NCI-H446 (cell line): ENCODE measurements around the gene YWHAB.
A peak's percentile ranks its signal among the peaks of the same experiment; 100 is the strongest.
"Not testable (repeated sequence)": the region's sequence is repeated elsewhere in the genome, so short reads cannot be mapped to it uniquely, and the experiment has no call there.

Source experiments
- DNase-seq, 2 experiments: peaks; one replicate each; lab custom pipeline; 2025; lab: John Stamatoyannopoulos, UW

The YWHAB gene

DNA sequence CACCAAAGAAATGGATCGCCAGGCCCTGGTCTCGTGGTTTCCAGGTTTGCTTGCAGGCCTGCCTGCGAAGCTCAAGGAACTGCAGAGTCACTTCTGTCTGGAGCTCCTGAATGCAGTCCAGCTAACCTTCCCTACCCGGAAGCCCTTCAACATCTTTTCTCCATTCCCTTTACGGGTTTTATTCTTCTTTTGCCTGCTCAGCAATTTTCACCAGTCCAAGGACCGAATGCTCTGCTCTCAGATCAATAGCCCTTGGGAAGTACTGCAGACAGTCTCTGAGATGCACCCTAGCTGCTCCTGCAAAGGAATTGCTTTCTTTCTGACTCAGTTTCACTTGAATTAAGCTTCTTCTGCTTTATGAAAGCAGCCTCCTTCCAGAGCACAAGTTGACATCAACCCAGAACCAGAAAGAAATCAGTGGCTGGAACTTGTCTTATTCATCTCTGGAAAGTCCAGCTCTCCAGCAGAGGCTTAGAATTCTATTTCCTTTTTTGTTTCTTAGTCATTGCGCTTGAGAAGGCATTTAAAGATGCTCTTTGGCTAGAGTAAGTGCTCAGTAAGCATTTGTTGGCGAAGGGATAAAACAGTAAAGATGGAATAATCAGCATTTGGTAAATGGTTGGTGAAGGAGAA lies 18.7 kb upstream of the YWHAB start:
- no peak for DNase-seq

DNA sequence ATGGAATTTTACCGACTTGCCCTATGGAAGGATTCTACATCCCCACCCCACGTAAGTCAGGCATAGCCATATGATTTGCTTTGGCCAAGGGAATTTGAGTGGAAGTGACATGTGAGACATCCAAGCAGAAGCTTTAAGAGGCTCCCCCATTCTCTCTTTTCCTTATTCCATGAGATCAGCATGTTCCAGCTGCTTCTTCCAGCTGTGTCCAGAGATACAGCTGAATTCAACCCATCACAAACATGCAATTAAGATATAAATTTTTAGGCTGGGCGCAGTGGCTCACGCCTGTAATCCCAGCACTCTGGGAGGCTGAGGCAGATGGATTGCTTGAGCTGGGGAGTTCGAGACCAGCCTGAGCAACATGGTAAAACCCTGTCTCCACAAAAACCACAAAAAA lies 16.0 kb upstream of the YWHAB start:
- DNase-seq: no peak

DNA sequence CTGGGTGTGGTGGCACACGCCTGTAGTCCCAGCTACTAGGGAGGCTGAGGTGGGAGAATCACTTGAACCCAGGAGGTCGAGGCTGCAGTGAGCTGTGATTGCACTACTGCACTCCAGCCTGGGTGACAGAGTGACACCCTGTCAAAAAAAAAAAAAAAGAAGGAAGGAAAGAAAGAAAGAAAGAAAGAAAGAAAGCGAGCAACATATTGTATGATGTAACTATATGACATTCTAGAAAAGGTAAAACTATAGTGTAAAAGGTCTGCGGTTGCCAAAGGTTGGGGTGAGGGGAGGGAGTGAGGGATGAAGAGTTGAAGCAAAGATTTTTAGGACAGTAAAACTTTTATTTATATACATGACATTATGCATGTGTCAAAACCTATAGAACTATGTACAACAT lies 3.1 kb upstream of the YWHAB start:
- DNase-seq: not testable (repeated sequence)

DNA sequence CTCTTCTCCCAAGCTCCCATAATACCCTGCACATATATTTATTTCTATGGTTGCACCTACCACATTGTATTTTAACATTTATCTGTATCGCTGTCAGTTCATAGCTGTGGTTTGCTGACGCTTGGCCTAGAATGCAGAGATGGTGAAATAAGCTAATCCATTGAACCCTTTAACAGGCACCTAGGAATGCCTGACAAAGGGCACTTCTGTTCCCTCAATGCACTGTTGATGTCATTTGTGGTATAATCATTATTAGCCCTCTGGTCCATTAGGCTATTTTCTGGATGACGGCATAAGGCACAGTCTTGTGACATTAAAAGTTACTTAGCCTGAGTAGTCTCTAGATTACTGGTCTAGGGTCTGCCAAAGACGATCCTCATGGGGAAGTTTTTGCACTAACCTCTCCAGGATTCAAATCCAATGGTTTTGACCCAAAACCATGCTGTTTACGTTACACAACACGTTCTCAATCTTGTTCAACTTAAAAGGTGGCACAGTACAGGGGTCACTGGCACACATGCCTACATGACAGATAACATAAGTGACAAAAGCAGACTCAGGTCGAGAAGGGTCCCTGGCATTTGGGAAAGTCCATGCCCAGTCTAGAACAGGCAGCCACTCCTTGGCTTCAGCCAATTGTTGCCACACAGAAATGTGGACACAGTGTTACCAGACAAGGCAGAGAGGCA lies 2.1 kb upstream of the YWHAB start:
- DNase-seq: no peak

DNA sequence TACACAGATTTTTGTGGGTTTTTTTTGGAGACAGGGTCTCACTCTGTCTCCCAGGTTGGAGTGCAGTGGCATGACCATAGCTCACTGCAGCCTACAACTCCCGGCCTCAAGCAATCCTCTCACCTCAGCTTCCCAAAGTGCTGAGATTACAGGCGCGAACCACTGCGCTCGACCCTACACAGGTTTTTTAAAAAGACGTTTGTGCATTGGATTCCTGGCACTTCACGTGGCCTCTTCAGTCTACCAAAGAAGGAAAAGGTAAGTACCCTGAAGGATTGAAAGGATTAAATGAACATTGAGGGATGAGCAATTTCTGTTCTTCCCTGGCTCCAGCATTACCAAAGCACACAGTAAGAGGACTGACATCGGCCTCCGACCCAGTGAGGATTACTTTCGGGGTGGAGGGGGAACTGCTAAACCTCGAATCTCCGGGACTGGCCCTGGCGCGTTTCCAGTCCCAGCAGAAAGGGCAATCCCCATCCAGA lies 556 bp upstream of the YWHAB start:
- no peak for DNase-seq

DNA sequence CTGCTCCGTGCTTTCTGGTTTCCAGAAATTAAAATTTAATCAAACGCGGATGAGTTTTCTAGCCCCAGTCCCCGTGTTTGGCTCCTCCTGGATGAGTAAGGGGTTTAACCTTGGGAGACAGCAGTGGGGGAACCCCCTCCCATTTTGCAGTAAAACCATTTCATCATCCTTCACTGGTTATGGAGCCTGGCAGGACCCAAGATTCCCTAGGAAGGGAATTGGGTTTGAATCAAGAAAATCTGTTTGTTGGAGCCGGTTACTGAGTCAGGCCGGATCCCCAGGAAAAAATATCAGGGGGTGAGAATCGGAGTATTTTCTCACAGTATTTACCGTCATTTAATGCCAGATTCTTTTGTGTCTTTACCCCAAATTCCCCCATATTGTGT lies 754 bp downstream of the YWHAB start:
- DNase-seq: no peak

DNA sequence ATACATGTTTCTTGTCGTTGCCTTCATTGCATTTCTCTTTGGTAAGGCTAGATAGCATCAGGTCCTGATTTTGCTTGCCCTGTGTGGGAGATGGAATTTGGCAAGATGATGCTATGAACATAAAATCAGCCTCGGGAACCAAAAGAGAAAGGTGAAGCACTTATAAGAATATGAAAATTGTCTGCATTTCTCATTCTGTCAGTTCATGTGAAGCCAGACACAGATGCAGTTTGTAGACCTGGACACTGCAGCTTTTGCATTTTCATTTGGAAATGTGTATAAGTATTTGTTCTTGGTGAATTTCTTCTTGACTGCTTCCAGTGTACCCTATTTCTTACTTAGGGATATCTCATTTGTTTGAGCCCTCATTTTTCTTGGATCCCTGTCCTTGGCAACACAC lies 1.3 kb downstream of the YWHAB start:
- DNase-seq: no peak

DNA sequence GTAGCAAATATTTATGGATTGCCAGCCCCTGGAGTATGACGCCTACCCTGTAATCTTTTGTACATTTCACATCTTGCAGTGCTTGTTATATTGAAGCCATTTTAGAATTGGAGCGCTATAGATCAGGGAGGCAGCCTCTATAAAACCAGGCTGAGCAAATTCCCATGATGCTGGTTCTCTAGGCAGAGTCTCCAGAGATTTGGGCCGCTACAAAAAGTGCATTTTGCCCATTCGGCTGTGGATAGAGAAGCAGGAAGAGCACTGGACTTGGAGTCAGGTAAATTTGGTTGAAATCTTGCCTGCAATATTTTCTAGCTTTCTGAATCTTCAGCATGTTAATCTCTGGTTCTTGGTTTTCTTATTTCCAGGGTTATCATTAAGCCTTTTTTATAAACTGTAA lies 2.0 kb downstream of the YWHAB start:
- DNase-seq: no peak

DNA sequence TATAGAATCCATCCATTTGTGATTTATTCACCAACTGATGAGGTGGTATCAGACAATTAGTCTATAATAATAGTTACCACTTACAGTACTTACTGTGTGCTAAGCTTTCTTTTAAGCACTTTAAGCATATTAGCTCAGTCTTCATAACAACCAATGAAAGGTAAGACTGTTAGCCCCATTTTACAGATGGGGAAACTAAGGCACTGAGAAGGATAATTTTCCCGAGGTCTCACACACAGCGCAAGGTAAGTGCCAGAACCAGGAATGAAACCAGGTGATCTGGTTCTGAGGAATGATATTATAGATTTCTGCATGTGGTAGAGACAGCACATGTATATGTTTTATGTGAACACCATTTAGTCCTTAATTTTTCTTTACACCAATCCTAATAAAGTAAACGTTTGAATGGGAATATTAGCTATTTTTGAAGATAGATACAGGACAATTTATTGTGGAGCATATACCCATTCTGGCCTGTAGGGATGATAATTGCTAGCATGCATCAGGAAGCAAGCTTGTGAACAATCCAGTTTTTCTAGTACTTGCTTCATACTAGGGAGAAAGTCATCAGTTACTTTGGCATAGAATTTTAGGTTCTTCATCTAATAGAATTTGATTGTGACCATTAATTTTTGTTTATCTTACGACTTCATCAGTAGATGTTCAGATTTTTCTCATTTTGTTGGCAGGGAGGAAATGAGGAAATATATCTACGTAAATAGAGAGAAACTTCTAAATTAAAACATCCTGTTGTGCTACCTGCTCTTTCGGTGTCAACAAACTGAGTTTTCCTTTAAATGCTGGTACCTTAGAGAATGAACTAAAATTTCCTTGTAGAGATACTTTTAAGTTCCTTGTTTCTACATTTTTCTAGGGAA lies 3.0 kb downstream of the YWHAB start:
- DNase-seq: peak in 1 of 2 experiments; percentile 15

DNA sequence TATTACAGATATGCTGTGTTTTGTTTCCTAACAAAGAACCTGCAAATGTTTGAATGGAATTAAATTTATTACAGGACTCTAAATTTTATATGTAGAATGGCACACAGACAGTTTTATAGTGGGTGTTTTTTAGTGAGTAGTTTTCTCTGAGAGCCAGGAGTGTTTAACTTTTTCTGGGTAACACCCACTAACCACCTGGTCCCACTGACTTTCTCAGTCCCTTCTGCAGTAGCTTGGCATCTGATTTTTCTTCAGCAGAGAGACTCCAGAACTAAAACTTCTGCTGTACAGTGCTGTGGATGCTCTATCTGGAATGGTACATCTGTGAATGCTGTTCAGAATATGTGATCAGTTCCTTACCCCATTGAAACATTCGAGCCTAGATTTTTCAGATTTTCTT lies 6.3 kb downstream of the YWHAB start:
- DNase-seq: no peak

DNA sequence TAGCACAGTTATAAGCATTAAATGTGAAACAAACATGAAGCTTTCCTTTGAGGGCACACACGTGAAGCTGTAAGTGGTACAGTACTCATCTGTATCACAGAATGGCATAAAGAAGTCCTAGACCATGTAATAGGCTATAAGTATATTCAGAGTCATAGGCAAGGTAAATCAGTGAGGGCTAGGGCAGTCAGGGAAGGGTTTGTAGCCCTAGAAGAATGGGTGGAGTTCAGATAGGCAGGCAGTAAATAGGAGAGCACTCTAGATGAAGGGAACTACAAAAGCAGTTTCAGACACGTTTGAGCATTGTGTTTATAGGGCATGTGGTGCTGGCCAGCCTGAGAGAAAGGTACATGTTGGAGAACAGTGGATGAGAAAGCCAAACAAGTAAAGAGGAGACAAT lies 9.5 kb downstream of the YWHAB start:
- DNase-seq: no peak

DNA sequence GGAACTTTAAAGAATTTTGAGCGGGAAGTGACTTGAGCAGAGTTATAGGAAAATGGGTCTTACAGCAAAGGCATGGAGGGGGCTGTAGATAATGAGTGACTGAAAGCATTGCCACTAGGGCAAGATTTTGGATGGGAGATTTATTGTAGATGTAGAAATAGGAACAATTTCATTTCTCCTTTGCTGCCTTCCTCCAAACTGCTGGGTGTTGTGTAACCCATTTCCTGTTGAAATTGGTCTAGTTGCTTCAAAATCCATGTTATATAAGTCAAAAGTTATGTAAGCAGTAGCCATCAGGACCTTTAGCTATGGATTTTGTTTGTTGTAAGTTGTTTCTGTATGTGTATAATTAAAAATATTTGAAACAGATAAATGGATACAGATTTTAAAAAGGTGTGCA lies 11.1 kb downstream of the YWHAB start:
- DNase-seq: no peak

DNA sequence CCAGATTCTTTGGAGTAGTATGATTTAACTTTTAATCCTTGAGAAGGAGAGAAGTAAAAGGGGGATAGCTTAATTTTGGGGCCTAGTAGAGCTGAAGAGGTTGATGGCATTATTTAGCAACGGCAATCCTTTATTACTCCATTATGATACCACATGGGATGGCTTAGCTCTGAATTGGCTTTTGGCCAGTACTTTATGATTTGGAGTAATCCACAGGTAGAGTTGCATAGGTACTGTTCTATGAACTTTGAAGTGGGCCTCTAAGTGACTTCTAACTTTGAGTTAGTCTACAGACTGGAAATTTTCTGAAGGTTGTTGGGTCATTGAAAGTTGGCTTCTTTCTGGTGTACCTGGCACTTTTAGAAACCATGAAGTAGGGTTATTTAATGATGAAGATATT lies 11.6 kb downstream of the YWHAB start:
- DNase-seq: no peak

DNA sequence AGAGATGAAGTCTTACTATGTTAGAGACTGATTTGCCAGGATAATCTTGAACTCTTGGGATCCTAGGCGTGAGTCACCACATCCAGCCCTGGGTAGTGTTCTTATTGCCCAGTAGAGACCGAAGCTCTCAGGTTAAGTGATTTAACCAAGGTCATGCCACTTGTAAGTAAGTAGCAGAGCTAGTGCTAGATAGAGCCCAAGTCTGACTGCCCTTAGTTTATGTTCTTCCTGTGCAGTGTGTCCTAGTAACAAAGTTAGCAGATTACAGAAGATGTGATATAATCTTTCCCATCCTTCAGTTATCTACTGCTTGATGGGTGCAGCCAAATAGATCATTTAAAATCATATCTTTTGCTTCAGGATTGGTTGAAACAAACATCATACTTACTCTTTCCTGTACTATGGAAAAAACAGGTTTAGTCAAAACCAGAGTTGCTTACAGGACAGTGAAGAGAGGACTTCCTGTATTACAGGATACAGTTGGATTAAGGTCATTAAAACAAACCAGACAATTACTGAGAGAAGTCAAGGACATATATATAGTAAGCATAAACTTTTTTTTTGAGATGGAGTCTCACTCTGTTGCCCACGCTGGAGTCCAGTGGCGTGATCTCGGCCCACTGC lies 14.8 kb downstream of the YWHAB start:
- DNase-seq: no peak

DNA sequence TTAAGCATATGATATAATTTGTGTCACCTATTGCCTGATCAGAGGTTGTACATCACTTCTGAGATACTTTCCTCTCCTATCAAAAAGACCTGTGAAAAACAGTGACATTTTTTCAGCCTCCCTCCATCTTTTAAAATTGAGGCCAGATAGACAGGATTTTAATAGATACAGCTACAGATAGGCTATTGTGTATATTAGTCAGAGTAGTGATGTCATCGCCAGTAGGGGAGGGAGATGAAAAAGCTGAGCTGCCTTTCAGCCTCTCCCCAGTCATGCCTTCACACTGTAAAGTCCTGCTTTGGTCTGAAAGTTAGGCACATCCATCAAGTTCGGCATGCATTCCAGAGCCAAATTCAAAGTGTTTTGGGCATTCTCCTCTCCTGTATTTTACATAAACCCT lies 16.5 kb downstream of the YWHAB start:
- DNase-seq: no peak

DNA sequence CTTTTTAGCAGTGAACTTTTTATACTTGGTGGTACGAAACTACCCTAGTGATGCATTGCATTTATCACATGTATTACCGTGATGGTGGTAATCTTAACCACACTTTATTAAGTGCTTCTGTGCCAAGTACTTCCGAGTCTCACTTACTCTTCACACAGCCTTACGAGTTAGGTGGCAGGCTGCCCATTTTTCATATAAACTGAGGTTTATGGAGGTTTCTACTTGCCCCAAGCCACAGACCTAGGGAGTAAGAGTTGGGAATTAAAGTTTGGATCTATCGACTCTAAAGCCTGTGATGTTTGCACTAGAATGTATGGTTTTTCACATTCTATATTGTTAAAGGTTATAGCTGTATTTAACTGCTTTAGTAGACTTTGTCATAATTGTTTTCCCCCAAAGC lies 18.9 kb downstream of the YWHAB start:
- no peak for DNase-seq

DNA sequence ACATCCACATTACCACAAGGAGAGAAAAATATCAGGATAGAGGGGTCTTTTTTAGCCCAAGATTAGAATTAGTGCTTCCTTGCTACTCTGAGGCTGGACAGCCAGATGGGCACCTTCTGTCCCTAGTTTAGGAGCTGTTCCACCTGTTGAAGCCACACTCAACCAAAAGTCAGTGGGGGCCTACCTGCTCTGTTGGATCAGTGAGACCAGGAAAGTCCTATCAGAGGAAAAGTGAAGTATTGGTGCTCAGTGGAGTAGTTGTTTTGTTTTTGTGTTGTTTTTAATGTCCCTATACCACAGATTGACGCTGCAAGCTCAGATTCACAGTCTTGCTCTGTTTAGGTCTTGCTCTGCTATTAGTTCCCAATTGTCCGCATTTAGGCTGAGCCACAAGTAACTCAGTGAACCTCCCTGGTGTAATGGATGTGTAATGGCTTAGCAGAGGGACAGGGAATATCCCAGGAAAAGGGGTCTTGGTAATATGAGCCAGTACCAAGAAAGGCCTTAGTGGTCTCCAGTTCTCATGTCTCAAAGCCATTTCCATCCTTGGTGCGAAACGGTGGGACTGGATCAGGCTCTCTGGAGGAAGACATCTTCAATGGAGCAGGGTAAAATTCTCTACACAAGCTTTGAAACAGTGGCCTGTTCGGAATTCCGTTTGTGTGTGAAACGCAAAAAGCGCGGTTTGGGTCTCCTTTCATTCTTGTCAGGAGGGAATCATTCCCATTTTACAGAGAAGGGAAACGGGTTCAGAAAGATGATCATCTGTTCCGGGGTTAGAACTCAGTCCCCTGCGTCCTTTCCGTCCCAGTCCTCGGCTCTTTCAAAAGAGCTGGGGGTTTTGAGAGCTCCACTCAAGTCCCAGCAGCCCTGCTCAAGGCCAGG lies 23.7 kb downstream of the YWHAB start:
- no peak for DNase-seq

DNA sequence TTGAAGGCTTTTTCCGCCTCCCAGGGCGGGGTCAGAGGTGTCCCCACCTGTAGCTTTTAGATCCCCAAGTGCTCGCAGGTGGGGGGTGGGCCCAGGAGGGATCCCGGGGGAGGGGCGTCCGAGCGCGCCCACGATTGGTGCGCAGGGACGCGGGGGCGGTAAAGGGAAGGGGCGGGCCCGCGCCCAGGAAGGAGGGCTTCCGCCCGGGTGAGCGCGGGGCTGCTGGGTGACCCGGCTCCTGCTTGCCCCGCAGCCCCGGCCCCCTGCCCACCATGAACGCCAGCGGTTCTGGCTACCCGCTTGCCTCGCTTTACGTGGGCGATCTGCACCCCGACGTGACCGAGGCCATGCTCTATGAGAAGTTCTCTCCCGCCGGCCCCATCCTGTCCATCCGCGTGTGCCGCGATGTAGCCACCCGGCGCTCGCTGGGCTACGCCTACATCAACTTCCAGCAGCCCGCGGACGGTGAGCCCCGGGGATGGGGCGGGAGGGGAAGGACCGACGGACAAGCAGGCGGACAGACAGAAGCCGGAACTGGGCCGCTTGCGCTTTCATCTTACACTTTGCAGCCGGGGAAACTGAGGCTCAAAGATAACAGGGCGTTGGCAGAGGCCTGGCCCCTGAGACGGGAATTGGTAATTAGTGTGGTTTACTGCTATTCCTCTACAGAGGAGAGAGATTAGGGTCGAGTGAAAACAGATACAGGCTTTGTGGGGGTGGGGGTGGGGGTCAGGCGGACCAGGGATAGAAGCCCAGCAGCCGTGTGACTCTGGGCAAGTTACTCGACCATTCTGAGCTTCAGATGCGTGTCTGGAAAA lies 24.6 kb downstream of the YWHAB start, which contains the start of gene PABPC1L:
PABPC1L (plus strand) TSS at position 189 of the 818 bp plus-strand sequence; CDS start at position 273, 84 bp downstream.
- peak; percentile 18 to 35 for DNase-seq

DNA sequence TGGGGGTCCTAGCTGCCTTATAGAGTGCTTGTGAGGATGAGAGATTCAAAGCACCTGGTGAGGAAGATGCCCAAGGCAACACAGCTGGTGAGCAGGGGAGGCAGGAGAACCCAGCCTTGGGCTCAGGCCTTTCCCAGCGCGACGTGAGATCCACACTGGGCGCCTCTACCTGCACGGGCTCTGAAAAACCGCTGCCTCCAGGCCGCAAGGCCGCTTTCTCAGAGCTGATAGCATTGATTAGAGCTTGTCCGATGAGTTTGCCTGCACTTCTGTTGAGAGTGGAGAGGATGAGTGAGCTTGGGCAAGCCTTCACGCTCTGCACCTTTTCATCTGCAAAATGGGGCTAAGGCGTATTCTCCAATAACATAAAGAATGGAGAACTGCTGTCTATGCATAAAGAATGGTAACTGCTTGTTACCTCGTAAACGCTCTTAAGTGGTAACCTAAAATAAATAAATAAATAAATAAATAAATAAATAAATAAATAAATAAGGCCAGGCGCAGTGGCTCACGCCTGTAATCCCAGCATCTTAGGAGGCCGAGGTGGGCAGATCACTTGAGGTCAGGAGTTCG lies 25.3 kb downstream of the YWHAB start:
- DNase-seq: no peak
